GM21515 (cell line): ENCODE results near the gene SARDH.
"Not testable (repeated sequence)": the region's sequence is repeated elsewhere in the genome, so short reads cannot be mapped to it uniquely, and the experiment has no call there.

Experiments used
- ATAC-seq: cut with Tn5 transposase; IDR thresholded peaks from one replicate; pipeline ENCODE4 v1.9.1; 2021; ENCODE audit not compliant: unreplicated experiment

SARDH gene

DNA sequence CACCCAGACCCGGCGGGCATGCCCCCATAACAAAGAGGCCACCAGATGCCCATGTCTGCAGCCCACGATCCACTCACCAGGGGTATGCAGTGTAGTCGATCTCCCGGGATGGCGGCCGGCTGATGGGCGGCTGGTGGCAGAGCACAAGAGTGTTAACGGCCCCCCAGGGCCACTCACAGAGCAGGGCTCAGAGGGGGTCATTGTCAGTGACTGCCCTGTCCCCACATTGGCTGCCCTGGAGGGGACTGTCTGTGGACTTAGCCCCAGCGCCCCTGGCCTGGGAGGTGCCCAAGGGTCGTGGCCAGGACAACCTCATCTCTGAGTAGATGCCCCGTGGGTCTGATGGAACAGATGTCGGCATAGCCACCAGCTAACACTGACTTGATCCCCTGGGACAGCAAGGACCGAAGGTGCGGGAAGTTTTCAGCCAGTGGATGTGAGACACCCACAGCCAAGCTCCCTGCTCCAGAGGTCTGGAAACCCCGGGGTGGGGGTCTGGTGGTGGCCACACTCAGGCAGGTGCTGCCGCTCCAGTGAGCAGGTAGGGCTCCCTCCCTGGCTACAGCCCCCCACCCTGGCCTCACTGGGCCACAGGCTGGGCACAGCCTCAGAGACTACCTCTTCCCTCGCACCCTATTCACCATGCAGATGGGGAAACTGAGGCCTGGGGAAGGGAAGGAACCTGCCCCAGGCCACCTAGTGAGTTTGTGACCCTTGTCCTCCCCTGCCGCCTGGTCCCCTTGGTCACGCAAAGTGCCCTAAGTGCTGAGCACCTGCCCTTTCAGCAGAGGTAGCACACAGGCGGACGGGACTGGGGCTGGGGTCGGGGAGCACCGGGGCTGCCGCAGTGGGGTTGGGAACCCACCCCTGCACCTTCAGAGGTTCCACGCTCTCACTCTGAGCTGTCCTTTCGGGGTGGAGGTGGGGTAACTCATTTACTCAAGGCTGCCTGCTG lies 38.1 kb upstream of the SARDH start:
- ATAC-seq: no peak

GRCh38 chr9:133775291-133775690 lies 37.1 kb upstream of the SARDH start:
- no peak for ATAC-seq

- no peak for ATAC-seq
Observed at GRCh38 chr9:133774799-133775198, 36.6 kb upstream of the SARDH start.

- ATAC-seq: no peak
Observed at GRCh38 chr9:133773889-133774655, 35.9 kb upstream of the SARDH start.

GRCh38 chr9:133772581-133772980 lies 34.4 kb upstream of the SARDH start:
- no peak for ATAC-seq

- ATAC-seq: no peak
Observed at GRCh38 chr9:133771486-133772482, 33.6 kb upstream of the SARDH start.

GRCh38 chr9:133770076-133770777 lies 32.1 kb upstream of the SARDH start:
- ATAC-seq: no peak

DNA sequence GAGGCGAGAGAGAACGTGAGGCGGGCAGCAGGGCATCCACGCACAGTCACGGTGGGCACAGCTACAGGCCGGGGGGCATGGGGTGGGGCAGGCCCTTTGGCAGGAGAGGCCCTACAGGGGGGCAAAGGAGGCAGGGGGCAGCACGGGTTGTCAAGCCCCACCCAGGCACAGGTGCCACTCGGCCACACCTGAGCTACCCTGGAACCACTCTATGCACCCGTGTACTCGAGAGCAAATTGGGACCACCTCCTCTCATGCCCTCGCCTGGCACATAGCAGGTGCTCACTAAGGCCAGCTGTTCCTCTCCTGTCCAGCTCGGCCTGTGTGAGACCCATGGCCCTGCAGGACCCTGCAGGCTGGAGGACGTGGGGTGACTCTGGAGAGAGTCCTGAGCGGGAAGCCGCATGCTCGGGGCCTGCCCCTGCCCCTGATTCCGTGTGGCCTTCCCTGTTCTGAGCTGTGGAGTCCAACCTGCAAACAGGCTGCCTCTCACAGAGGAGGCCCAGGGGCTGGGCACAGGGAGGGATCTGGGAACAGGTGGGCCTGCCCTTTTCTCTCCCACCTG lies 31.4 kb upstream of the SARDH start:
- ATAC-seq: no peak

DNA sequence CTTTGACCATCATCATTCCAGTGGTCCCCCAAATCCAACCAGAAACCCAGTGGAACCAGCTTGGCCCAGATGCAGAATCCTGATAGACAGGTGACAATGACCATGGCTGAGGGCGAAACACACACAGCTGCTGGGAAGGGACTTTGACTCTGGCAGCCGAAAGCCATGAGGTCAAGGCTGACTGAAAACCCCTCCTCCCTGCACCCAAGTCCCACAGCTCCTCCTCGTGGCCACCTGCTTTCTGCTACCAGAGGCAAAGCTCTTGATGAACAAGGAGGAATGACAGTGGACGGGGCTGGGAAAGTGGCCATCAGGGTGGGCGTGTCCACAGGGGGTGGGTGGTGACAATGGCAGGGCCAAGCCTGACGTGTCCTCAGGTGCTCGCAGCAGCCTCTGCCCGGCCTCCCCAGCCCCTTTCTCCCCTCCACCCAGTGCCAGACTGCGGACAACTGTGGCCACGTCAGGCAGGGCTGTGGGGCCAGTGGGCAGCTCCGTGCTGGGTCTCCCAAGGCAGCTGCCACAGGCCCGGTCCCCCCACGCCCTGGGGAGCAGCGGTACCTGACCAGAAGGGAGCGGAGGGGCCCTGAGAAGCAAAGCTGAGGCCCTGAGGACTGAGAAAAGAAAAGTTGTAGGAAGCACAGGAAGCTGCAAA lies 30.8 kb upstream of the SARDH start:
- no peak for ATAC-seq

DNA sequence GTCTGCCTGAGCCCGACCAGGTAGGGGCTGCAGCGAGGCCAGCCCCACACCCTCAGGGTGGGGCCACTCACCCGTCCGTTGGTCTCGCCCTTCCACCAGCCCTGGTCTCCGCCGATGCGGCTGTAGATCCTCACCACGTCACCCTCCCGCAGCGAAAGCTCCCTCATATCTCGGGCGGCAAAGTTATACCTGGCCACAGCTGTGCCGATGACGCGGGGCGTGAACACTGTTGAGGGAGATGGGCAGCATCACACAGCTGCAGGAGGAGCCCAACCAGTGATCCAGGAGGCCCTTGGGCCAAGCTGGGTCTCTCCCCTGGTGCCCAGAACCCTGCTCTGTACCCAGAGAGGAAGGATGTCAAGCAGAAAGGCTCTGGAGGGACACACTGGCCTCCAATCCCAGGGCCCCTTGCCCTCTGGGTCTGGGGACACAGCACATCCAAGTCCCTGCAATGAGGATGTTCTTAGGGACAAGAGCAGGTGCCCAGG lies 30.3 kb upstream of the SARDH start:
- no peak for ATAC-seq

DNA sequence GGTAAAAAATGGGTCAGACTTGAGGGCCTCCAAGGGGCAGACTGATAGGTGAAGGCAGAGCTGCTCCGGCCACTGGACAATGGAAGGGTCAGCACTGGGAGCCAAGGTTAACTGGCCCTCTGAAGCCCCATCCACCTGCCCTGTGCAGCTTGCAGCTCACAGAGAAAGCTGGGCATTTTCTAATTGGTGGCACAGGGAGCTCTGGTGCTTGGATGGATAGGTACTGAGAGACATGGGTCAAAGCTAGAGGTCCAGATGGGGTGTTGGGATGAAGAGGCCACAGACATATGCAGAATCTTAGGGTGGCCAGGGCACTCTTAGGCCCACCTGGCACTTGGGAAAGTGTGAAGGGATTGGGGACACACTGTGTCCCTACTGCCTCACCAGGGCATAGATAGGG lies 29.5 kb upstream of the SARDH start:
- ATAC-seq: no peak

GRCh38 chr9:133767008-133767407 lies 28.9 kb upstream of the SARDH start:
- ATAC-seq: no peak

DNA sequence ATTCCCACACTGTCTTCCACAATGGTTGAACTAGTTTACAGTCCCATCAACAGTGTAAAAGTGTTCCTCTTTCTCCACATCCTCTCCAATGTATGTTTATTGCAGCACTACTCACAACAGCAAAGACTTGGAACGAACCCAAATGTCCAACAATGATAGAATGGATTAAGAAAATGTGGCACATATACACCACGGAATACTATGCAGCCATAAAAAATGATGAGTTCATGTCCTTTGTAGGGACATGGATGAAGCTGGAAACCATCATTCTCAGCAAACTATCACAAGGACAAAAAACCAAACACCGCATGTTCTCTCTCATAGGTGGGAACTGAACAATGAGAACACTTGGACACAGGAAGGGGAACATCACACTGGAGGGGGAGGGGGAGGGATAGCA lies 28.1 kb upstream of the SARDH start:
- not testable (repeated sequence) for ATAC-seq

- ATAC-seq: no peak
Observed at GRCh38 chr9:133763272-133764183, 25.4 kb upstream of the SARDH start.

GRCh38 chr9:133762488-133763271 lies 24.5 kb upstream of the SARDH start:
- ATAC-seq: no peak

DNA sequence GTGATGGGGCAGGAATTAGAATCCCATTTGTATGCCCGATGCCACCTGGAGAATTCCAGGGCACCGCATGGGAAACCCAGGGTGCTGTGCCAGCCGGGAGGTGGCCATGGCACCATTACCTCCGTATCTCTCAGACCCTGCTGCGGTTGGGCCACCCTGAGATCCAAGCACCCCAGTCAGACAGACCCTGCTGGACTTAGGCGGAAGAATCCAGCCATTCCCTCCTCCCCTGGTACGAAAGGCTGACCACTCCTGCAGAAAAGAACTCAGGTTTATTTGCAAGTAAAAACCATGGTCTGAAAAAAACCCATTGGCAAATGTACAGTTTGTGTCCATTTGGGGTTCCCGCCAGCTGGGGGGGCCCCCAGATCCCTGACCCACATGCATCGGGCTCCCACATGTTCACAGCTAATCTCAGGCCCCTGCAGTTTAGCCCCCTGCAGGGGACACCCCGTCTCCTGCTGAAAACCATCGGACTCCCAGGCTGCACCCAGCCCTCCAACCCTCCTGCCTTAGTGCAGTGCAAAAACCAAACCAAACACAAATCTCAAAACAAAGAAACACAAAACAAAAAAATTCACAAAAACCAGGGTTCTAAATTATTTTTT lies 23.6 kb upstream of the SARDH start:
- no peak for ATAC-seq

GRCh38 chr9:133760713-133761290 lies 22.6 kb upstream of the SARDH start:
- no peak for ATAC-seq
